HG03565 (cell line): ENCODE measurements around the gene RGS14.
"Not testable (repeated sequence)": the region's sequence is repeated elsewhere in the genome, so short reads cannot be mapped to it uniquely, and the experiment has no call there.

Experiments used
- ATAC-seq: cut with Tn5 transposase; IDR thresholded peaks from one replicate; pipeline ENCODE4 v1.9.1; 2021; ENCODE audit warnings: mild to moderate bottlenecking, moderate library complexity; ENCODE audit not compliant: unreplicated experiment

Gene RGS14

DNA sequence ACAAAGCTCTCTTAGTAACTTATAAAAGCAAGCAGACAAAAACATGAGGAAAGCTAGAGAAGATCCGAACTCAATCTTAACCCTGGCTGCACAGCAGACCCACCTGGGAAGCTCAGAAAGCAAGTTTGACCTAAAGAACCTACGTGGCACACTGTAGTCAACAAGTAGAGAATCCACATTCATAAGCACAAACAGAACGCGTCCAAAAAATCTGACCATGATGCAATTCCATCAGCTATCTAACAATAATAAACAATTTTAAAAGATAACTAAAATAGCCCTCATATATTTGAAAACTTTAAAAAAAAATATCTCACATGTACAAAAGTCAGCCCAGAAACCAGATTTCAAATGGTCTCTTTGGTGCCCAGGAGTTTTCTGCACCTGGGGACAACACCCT lies 10.9 kb upstream of the RGS14 start:
- ATAC-seq: no peak

DNA sequence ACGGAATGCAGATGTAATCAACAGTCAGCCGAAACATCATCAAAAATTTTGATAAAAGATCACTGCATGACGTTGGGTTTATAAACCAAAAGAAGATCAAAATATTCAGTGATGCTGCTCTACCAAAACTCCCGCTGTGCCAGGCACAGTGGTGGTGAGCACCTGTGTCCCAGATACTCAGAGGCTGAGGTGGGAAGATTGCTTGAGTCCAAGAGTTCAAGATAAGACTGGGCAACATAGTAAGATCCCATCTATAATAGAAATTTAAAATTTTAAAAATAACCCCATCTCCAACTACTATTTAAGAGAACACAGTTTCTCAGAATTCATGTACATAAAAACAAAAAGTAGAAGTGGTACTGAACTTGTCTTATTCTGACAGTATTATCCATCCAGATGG lies 10.0 kb upstream of the RGS14 start:
- no peak for ATAC-seq

DNA sequence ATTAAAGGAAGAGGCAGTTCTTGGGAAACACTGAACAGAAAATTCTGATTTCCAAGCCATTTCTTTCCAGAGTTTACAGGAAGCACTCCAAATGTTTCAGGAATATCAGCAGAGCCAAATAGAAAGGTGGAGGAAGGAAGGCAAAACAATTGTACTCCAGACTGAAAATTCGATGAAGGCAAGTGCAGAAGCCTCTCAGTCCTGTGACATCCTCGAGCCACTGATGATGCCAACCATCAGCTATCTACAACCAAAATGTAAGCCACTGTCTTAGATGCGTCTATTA lies 8.4 kb upstream of the RGS14 start:
- ATAC-seq: no peak

DNA sequence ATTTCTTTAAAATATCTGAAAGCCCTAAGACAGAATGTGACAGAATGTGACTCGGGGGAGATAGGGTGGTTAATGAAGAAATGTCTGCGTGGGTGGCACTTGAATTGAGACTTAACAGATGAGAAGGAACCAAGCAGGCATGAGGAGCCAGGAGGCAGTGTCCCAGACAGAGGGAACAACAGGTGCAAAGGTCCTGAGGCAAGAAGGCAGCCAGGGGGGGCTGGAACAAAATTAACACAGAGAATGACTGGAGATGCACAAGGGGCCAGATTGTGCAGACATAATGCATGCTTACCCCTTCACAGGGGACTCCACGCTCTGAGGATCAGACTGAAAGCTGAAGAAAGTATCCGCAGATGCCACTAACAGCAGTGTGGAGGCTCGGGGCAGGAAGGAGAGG lies 8.0 kb upstream of the RGS14 start:
- ATAC-seq: no peak

DNA sequence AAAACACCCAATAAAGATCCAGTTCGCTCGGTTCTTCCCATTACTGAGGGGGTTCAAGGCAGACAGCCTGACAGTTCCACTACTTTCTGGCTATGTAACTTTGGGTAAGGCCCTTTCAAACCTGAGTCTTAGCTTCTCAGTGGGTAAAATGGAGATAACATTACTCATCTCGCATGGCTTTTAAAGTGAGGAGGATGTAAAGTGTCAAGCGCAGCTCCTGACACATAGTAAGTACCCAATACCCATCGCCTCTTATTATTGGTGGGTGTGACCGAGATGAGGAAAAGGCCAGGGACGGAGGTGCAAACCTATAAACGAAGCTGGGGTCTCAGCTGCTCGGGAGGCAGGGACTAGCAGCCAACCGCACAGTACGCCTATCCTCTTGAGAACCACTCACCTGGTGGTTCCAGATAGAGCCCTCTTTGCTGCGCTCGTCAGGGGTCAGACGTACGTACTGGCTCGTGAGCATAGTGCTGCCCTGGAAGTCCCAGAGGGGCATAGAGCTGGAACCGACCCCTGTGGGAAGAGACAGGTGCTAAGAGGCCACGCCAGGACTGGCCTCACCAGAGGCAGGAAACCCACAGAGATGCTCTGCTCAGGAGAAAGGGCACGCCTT lies 6.8 kb upstream of the RGS14 start:
- peak; percentile 12 for ATAC-seq

DNA sequence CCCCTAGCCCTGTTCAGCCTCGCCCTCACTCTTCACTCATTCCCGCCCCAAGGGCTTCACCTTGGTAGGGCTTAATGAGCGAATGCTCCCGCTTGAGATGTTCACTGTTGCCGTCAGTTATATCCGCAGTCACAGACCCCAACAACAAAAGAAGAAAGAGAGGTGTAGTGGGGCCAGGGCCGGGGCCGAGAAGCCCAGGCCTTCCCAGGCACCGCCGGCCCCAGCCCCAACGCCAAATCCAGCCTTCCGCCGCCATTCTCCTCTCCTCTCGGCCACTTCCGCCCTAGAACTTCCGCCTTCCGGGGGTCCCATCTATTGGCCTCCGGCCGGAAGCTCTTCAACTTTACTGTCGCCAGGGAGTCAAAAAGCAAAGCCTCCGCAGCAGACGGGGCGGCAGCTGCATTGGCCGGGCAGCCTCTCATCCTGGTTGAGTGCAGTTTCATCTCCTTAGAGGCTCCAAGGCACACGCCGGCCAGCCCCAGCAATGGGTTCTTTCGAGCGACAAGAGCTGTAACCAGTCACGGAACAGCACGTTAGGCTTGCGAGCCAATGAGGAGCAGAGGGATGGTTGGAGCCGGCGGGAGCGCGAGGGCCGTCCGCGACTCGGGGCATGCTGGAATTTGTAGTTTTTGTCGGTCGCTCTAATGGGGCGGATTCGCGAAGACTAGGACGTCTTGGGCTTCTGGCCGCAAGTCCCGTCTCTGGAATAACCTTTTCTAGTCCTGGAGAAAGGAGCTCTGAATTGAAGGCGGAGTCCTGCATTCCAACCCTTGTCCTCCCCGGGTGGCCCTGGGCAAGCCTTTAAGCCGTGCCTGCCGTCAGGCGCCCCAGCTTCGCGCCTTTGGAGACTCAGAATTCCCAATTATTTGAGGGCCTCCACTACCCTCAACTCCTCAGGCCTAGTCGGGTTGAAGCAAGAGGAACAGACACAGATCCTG lies 6.1 kb upstream of the RGS14 start, which contains the start of gene LMAN2:
Gene LMAN2, minus strand, starts transcription at position 277 of the 938 bp plus-strand sequence. Its CDS starts 21 bp downstream, at position 256.
- peak; percentile 80 for ATAC-seq

DNA sequence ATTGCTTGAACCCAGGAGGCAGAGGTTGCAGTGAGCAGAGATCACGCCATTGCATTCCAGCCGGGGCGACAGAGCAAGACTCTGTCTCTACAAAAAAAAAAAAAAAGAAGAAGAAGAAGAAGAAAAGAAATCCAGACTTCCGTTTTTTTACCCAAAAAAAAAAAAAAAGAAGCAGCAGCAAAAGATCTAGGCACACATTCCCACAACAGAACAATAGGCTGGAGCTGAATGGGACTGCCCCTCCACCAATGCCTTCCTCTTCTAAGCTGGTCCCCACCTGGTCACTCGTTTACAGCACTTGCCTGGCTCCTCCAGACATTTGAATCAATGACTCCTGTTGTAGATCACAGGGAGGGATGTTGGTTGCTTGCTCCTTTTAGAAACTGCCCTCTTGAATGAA lies 4.6 kb upstream of the RGS14 start:
- no peak for ATAC-seq

DNA sequence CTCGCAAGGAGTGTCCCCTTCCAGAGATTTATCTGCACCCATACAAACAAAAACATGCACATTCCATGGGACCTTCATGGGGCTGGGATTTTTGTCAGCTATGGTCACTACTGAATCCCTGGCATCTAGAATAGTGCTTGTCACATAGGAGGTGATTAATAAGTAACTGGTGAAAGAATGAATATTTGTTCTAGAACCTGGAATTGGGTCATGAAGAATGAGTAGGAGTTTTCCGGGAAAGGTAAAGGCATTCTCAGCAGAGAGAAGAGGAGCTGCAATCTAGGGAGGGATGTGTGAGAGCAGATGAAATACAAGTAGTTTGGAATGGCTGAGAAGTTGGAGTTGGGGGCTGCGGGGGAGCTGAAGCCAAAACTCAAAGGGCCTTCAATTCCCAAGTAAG lies 3.5 kb upstream of the RGS14 start:
- no peak for ATAC-seq

DNA sequence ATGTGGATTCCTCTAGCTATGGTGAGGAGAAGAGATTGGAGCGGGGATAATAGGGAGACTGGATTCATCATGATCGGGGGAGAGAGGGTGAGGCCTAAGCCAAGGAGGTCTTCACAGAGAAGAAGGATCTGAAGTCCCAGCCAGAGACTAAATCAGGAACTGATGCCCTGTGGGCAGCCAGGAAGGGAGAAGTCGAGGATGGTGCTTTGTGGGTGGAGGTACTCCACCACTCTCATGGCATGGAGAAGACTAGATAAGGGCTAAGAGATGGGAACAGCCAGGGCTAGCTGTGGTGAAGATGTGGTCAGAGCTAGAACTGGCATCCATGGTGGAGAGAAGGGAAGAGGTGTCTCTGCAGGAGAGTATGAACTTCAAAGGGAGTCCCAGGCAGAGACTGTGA lies 3.0 kb upstream of the RGS14 start:
- ATAC-seq: no peak

DNA sequence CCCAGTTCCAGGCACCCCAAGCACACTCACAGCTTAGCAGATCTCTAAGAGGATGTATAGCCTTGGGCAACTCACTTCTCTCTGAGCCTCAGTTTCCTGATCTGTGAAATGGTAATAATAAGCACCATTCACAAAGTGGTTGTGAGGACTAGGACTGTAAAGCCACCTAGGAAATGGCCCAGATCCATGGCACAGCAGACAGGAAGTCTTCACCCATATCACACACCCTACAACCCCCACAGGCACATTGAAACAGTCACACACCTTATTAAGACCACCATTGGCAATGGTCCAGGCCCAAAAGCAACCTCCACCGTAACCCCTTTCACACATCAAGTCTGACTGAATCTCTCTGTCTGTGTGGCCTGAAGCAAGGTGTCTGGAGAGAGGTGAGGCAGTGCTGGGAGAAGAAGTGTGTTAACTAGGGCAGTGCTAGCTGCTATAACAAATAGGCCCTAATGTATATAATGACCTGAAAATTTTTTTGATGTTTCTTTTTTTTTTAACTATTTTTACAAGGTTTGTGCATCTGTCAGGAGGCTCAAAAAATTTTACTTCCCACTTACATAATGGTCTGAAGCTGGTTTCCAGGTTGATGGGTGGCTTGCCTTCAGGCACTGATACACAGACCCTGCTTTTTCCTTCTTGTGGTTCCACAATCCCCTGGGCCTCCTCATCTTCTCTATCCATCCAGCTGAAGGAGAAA lies 2.4 kb upstream of the RGS14 start:
- ATAC-seq: no peak

DNA sequence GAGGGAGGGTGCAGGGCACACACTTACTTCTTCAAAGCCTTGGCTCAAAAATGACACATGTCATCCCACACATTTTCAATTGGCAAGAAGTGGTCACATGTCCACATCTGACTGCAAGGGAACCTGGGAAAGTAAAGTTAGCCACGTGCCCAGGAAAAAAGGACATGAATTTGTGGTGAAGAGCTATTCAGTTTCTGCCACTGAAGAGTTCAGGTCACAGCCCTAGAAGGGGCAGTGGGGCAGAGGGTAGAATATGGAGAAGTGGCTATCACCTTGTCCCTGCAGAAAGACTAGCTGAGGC lies 1.9 kb upstream of the RGS14 start:
- ATAC-seq: no peak

DNA sequence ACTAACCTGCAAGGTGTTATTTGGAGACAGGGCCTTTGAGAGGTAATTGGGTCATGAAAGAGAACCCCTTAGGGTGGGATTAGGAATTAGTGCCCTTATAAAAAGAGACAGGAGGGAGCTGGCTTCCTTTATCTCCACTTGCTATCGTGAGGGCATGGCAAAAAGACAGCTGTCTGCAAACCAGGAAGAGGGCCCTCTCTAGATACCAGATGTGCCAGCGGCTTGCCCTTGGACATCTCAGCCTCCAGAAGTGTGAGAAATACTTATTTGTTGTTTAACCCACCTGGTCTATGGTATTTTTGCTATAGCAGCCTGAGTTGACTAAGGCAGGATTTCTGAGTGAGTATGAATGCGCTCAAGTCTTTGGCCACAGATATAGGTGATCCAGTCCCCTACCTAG lies 978 bp upstream of the RGS14 start:
- ATAC-seq: no peak

DNA sequence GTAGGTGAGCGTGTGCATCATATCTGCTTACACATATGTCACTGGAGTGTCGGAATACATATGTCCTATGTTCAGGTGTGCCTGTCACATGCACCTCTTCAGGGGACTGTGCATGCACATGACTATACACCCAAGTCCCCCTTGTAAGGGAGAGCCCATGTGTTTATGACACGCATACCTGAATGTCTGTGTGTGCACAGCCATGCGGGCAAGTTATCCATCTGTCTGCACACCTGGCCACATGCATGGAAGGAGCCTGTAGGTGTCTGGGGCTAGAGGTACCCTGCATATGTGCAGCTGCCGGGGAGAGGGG lies 622 bp upstream of the RGS14 start:
- ATAC-seq: no peak

DNA sequence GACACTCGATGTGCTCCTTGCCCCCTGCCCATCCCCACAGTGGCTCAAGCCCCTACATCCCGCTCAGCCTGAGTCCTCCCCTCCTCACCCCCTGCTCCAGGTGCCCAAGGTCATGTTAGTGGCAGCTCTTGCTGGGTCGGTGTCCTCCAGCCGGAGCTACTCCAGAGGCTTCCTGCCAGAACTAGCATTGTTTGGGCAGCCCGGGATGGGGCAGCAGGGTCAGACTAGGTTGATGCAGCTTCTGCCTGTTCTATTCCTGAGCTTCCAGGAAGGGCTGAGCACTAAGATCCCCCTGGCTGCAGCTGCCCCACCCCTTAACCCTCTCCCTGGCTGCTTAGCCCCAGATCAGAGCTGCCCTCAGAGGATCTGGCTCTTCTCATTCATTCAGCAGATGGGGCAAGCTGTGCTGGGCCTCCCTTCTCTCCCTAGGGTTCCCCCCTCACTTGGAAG lies 671 bp downstream of the RGS14 start:
- no peak for ATAC-seq

DNA sequence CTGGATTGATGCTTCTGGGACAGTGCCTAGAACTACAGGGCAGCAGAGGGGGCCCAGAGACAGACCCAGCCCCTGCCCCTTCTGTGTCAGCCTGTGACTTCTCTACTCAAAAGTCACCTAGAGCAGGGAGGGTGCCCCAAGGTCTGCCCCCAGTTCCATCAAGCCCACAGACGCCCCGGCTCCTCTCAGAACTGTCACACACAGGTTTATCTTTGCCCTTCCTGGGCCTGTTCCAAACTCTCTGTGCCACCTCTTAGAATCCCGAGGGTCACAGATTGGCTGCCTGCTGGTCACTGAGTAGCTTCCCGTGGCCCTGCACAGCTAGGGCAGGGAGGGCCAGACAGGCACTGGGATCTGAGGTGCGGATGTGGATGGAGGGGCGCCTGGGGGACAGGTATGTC lies 1.7 kb downstream of the RGS14 start:
- ATAC-seq: no peak

DNA sequence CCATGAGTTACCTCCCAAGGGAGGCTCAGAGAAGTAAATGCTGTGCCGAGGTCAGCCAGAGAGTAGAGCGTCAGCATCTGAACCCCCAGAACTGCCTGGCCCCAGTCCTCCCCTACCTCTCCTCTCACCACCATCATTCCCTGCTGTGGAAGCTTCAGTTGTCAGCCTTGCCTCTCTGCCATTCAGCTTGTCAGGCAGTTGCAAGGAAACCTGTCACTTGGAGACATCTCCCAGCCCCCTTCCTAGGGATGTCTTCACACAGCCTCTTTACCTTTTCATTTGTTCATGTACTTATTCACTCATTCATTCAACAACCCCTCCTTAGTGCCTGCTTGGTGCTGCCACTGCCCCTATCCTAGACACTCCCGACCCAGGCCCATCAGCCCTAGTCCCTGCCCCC lies 2.1 kb downstream of the RGS14 start:
- ATAC-seq: no peak

DNA sequence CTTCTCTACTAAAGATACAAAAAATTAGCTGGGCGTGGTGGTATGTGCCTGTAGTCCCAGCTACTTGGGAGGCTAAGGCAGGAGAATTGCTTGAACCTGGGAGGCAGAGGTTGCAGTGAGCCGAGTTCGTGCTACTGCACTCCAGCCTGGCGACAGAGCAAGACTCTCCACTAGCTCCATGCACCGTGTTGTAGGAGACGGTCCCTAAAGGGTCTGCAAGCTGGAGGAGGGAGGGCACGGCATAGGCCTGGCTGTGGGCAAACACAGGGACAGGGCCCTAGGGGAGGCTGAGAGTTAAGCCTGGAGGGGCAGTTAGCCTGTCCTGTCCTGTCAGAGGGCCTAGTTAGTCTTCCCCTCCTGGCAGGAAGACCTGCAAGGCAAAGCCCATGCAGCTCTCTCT lies 3.0 kb downstream of the RGS14 start:
- not testable (repeated sequence) for ATAC-seq

DNA sequence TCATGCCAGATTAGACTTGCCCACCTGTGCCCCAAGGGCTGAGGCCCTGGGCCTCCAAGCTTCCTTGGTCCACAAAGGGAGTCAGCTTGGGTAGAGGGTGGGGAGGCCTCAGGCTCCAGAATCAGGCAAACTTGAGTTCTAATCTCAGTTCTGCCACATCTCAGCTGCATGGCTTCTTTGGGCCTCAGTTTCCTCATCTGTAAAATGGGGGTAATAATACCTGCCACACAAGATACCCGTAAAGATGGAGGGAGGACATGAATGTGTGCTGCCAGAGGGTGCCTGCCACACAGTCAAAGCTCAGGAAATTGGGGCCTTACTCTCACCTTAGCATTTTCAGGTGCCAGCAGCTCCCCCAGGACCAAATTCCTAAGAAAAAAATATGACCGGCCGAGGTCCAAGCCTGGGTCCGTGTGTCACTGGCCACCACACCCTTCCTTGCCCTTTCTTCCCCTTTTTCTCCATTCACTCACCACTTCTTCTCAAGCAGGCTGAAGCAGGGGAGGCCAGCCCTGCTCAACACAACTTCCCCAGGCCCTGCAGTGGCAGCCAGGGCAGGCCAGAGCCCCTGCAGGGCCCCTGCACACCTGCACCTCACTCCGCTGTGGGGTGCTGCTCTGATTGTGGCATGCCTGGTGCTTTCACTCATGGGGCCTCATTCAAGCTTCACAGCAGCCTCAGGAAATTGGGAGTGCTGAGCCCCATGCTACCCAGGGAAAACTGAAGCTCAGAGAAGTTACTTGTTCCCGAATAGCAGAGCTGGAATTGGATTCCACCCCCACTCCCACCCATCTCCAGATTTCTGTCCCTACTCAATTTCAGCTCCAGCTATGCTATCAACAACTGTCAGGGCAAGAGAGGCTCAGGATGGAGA lies 3.9 kb downstream of the RGS14 start:
- no peak for ATAC-seq

DNA sequence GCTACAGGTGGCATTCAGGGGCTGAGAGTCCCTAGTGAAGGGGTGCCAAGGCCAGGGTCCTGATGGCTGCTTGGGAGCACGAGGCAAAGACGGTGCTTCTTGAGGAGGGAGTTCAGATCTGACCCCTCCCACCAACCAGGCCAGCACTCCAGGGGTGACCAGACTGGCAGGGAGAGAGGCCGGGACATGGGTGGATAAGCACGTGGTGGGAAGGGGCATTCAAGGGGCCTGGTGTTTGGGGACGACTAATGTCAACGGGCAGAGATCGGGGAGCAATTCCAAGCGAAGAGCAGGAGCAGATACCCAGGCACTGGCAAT lies 4.5 kb downstream of the RGS14 start:
- no peak for ATAC-seq

DNA sequence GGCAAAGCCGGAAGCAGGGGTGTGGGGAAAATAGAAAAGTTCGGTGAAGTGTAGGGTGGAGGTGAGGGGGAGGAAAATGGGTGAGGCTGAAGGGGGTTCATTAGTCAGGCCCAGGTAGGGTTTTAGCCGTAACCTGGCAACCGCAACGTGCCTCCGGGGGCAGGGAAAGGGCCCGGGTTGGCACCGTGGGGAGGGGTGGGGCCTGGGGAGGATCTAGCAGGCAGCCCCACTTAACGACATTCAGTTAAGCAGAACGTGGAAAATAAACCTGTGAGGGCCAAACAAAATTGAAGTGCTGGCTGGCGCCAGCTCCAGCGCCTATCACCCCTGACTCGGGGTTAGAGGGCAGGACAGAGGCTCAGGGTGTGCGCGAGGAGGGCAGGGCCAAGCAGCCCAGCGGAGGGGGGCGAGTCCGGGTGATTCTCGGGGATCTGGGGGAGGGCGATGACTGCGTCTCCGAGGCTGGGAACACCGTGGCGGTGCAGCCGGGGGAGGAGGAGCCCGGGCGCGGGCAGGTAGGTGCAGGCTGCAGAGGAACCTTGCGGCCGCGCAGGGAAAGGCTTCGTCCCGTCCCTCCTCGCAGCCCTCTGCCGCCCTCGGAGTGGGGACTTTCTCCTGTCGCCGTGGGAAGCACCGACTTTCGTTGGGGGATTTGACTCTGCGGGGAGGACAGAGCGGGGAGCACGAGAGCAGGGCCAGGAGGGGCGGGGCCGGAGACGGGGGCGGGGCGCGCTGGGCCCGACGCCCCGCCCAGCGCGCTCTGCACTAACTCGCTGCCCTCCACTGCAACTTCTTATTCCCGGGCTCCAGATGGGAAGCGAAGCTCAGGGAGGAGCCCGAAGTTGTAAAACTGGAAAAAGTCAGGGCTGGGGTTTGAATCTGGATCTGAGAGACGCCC lies 5.1 kb downstream of the RGS14 start:
- ATAC-seq: no peak
